Parathyroid adenoma (tissue), 2 donors: ENCODE data around the gene SH2D1B.

Experiments
- H2AFZ ChIP-seq: fragments of 300-600 bp; sonication (generic); one replicate; pipeline ENCODE4 v1.7.0; 2017; ENCODE audit warnings: antibody characterized with exemption, mild to moderate bottlenecking
- H3K27ac ChIP-seq: fragments of 300-600 bp; sonication (generic); one replicate; pipeline ENCODE4 v1.7.0; 2017
- H3K27me3 ChIP-seq: fragments of 300-600 bp; sonication (generic); one replicate; pipeline ENCODE4 v1.7.0; 2017; ENCODE audit warnings: low read length; ENCODE audit not compliant: control insufficient read depth, insufficient read depth
- H3K36me3 ChIP-seq: fragments of 300-600 bp; sonication (generic); one replicate; pipeline ENCODE4 v1.7.0; 2017; ENCODE audit warnings: low read length; ENCODE audit not compliant: control insufficient read depth, insufficient read depth
- H3K4me1 ChIP-seq: fragments of 300-600 bp; sonication (generic); one replicate; pipeline ENCODE4 v1.7.0; 2017; ENCODE audit warnings: control low read depth
- H3K4me2 ChIP-seq: fragments of 300-600 bp; sonication (generic); one replicate; pipeline ENCODE4 v1.7.0; 2017; ENCODE audit warnings: low read length
- H3K4me3 ChIP-seq: fragments of 300-600 bp; sonication (generic); one replicate; pipeline ENCODE4 v1.7.0; 2017; ENCODE audit warnings: low read depth, low read length
- H3K79me2 ChIP-seq: fragments of 300-600 bp; sonication (generic); one replicate; pipeline ENCODE4 v1.7.0; 2017; ENCODE audit warnings: control low read depth
- H3K9ac ChIP-seq: fragments of 300-600 bp; sonication (generic); one replicate; pipeline ENCODE4 v1.7.0; 2017; ENCODE audit warnings: mild to moderate bottlenecking
- H3K9me3 ChIP-seq: fragments of 300-600 bp; sonication (generic); one replicate; pipeline ENCODE4 v1.7.0; 2017; ENCODE audit warnings: low read length; ENCODE audit not compliant: control insufficient read depth
- TF ChIP-seq, protein P1 (sequence below): fragments of 300-600 bp; sonication (generic); IDR thresholded peaks from one replicate; pipeline ENCODE4 v1.7.0; 2017; ENCODE audit warnings: antibody characterized with exemption, mild to moderate bottlenecking
- donor health status: primary hyperparathyroidism.

Gene SH2D1B

DNA sequence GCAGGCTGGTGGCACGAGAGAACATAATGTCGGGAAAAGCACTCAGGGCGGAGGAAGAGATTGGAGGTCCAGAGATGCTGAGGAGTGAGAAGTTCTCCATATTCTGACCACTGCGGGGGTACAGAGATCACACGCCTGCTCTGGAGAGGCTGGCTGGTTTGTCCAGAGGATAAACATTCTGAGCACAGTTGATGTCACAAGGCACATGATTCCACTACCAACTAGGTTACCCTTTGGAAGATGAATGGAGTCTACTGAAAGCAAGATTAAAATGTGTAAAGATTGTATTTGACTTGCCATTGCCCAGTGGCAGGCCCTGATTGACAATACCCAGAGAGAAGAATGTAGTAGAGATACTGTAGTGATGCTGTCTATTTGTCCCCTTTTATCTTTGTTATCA lies 35.2 kb downstream of the SH2D1B start, which contains the start of gene SPATA46:
Gene SPATA46, minus strand, starts transcription at position 164 of the 400 bp plus-strand sequence. Its CDS starts 64 bp downstream, at position 100.
- H3K4me1 ChIP-seq, result no peaks in the 10 kb centered on the region
- H3K36me3 ChIP-seq, result no peaks in the 10 kb centered on the region
- H2AFZ ChIP-seq, result no peak within 1 kb of the TSS
- H3K27ac ChIP-seq, result no peak within 1 kb of the TSS
- H3K79me2 ChIP-seq, result no peaks in the 10 kb centered on the region
- no peak within 1 kb of the TSS for H3K9ac ChIP-seq
- no peak within 1 kb of the TSS for H3K4me2 ChIP-seq
- TF ChIP-seq, protein P1, sequence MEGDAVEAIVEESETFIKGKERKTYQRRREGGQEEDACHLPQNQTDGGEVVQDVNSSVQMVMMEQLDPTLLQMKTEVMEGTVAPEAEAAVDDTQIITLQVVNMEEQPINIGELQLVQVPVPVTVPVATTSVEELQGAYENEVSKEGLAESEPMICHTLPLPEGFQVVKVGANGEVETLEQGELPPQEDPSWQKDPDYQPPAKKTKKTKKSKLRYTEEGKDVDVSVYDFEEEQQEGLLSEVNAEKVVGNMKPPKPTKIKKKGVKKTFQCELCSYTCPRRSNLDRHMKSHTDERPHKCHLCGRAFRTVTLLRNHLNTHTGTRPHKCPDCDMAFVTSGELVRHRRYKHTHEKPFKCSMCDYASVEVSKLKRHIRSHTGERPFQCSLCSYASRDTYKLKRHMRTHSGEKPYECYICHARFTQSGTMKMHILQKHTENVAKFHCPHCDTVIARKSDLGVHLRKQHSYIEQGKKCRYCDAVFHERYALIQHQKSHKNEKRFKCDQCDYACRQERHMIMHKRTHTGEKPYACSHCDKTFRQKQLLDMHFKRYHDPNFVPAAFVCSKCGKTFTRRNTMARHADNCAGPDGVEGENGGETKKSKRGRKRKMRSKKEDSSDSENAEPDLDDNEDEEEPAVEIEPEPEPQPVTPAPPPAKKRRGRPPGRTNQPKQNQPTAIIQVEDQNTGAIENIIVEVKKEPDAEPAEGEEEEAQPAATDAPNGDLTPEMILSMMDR, result no peak
- H3K9me3 ChIP-seq, result no peaks in the 10 kb centered on the region
- H3K27me3 ChIP-seq, result no peaks in the 10 kb centered on the region
- no peak within 1 kb of the TSS for H3K4me3 ChIP-seq

DNA sequence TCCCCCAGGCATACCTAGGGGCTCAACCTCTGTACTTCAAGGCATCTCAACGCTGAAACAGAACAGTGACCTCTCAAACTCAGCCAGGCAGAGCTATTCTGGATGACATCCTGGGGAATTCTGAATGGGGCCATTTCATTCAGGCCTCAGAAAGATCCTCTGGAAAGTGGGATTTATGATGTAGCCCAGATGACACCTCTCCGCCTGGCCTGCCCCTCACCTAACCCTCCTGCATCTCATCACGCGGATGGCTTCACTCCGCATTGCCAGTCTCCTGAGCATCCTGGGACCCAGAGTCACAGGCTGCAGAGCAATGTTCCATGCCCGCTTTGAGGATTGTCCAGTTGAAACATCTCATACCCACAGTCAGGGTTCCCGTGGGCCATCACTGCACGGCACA lies 36.5 kb downstream of the SH2D1B start:
- Histone ChIP-seq H3K4me2 (no peak overlapping the region), H3K9me3 (no peaks in the 10 kb centered on the region), H3K27ac (no peak overlapping the region), H3K9ac (no peak overlapping the region), H3K4me1 (no peaks in the 10 kb centered on the region), H3K79me2 (no peaks in the 10 kb centered on the region), H2AFZ (no peak overlapping the region), H3K4me3 (no peak overlapping the region), H3K27me3 (no peaks in the 10 kb centered on the region), H3K36me3 (no peaks in the 10 kb centered on the region)
- TF ChIP-seq, protein P1, result no peak

DNA sequence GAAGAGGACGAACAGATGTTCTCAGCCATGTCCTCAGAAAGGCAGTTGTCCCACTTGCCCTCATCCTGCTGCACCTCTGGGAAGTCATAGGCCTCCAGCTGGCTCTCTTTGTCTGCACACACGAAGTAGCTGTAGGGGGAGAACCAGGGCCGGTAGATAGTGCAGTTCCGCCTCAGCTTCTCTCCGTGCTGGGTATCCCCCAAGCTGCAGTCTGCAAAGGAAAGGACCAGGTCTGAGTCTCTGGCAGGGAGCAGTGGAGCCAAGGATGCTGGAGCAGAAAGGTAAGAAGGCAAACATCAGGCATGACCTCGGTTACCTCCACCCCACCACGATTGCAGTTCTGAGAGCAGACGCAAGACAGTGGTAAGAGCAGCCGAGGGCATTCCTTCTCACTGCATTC lies 37.5 kb downstream of the SH2D1B start:
- Histone ChIP-seq H3K36me3 (no peaks in the 10 kb centered on the region), H2AFZ (no peak overlapping the region), H3K79me2 (no peaks in the 10 kb centered on the region), H3K9me3 (no peaks in the 10 kb centered on the region), H3K9ac (no peak overlapping the region), H3K4me1 (no peaks in the 10 kb centered on the region), H3K27me3 (no peaks in the 10 kb centered on the region), H3K4me2 (no peak overlapping the region), H3K4me3 (no peak overlapping the region), H3K27ac (no peak overlapping the region)
- TF ChIP-seq, protein P1, result no peak

DNA sequence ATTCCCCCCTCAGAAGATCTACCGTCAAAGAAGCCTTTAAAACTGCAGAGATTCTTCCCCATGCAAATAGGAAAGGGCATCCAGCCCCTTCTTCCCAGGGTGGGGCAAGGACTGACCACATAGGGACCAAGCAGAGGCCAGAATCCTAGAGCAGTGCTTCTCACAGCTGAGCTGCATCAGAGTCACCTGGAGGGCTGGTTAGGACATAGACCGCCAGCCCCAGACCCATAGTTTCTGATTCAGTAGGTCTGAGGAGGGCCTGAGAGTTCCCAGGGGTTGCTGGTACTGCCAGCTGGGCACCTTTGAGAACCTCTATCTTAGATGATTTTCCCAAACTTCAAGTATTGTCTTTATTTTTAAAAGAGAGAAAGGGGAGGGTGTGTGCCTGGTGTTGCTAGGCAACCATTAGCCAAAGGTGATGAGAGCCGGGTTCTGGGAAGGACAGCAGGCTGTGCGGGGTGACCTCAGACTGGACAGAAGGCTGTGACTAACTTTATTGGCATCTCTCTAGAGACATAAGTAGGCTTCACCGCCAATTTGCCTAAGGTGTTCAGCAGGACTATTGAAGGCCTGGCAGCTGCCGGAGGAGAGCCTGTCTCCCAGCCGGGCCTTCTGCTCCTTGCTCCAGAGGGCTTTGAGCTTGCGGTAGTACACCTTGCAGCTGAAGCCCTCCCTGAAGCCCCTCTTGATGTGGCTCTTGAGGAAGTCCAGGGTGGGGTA lies 38.2 kb downstream of the SH2D1B start:
- no peak overlapping the region for H2AFZ ChIP-seq
- no peak overlapping the region for H3K4me3 ChIP-seq
- no peaks in the 10 kb centered on the region for H3K79me2 ChIP-seq
- no peaks in the 10 kb centered on the region for H3K9me3 ChIP-seq
- H3K36me3 ChIP-seq, result no peaks in the 10 kb centered on the region
- H3K4me2 ChIP-seq, result no peak overlapping the region
- no peak overlapping the region for H3K27ac ChIP-seq
- TF ChIP-seq, protein P1, result no peak
- no peak overlapping the region for H3K9ac ChIP-seq
- H3K4me1 ChIP-seq, result no peaks in the 10 kb centered on the region
- no peaks in the 10 kb centered on the region for H3K27me3 ChIP-seq

DNA sequence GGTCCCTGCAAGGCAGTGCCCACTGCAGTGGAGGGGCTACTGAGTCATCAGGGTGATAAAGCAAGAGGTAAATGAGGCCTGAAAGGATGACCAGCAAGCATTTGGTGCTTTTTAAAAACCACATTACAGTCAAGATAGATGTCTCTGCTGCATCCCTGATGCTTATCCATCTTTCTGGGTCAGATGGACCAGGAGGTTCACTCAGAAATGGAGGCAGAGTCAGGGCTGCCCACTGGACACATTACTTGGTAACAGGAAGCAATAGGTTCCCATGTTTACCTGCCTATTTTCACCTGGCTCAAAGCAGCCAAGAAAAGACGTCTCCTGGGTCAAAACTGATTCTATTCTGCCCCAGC lies 38.9 kb downstream of the SH2D1B start:
- Histone ChIP-seq H3K4me1 (no peaks in the 10 kb centered on the region), H3K4me2 (no peak overlapping the region), H3K27ac (no peak overlapping the region)

More for the DNA sequence above, 38.9 kb downstream of the SH2D1B start:
- Histone ChIP-seq H3K9me3 (no peaks in the 10 kb centered on the region), H3K4me3 (no peak overlapping the region), H3K9ac (no peak overlapping the region), H3K27me3 (no peaks in the 10 kb centered on the region), H2AFZ (no peak overlapping the region), H3K36me3 (no peaks in the 10 kb centered on the region), H3K79me2 (no peaks in the 10 kb centered on the region)
- TF ChIP-seq, protein P1, result no peak
